NCI-H2081 treated with DMSO at 0.1 percent for 48 hours (cell line): ENCODE data around the gene PCBP3.

Source experiments
- DNase-seq: peaks from one replicate; lab custom pipeline; 2025; lab: John Stamatoyannopoulos, UW

The PCBP3 gene

GRCh38 chr21:45911806-45912325, 268.3 kb downstream of the PCBP3 start:
- no peak for DNase-seq

- DNase-seq = no peak
Observed at GRCh38 chr21:45912611-45913417, 269.3 kb downstream of the PCBP3 start.

- no peak for DNase-seq
Observed at GRCh38 chr21:45913418-45913765, 269.9 kb downstream of the PCBP3 start.

GRCh38 chr21:45913886-45914285, 270.4 kb downstream of the PCBP3 start:
- no peak for DNase-seq

GRCh38 chr21:45914321-45914845, 270.9 kb downstream of the PCBP3 start:
- no peak for DNase-seq

GRCh38 chr21:45916011-45916840, 272.7 kb downstream of the PCBP3 start:
- DNase-seq = no peak

GRCh38 chr21:45917241-45917640, 273.7 kb downstream of the PCBP3 start:
- DNase-seq = no peak

GRCh38 chr21:45918011-45918410, 274.5 kb downstream of the PCBP3 start:
- DNase-seq = no peak

GRCh38 chr21:45918835-45919447, 275.4 kb downstream of the PCBP3 start:
- no peak for DNase-seq

GRCh38 chr21:45919593-45919992, 276.1 kb downstream of the PCBP3 start:
- DNase-seq = no peak

GRCh38 chr21:45920824-45921600, 277.5 kb downstream of the PCBP3 start:
- DNase-seq = no peak

GRCh38 chr21:45921917-45922316, 278.4 kb downstream of the PCBP3 start:
- no peak for DNase-seq

GRCh38 chr21:45922648-45923047, 279.1 kb downstream of the PCBP3 start:
- no peak for DNase-seq

- DNase-seq = no peak
Observed at GRCh38 chr21:45923146-45923545, 279.6 kb downstream of the PCBP3 start.

GRCh38 chr21:45926281-45926680, 282.8 kb downstream of the PCBP3 start:
- no peak for DNase-seq

GRCh38 chr21:45927032-45927431, 283.5 kb downstream of the PCBP3 start:
- no peak for DNase-seq

- DNase-seq = no peak
Observed at GRCh38 chr21:45927851-45928850, 284.6 kb downstream of the PCBP3 start.

- no peak for DNase-seq
Observed at GRCh38 chr21:45929449-45929848, 285.9 kb downstream of the PCBP3 start.

GRCh38 chr21:45930231-45930760, 286.8 kb downstream of the PCBP3 start:
- DNase-seq = no peak

GRCh38 chr21:45930792-45931191, 287.3 kb downstream of the PCBP3 start:
- no peak for DNase-seq
